Measurements from ENCODE around the gene ARID2. TPM values are rescaled to one million over a fixed set of nuclear protein-coding genes. Genes with fewer than 3 reads are reported as not detected.

The ARID2 gene
- total RNA-seq, 3 donors from 2014 or later, result 31.7 to 72.7 (median 48.8) TPM

- intact Hi-C loops (cut with DNase I; ENCODE audit: low total_unique reads), result loop anchor here (5.0 kb wide), 1 partner anchor 57 kb away; no protein-coding TSS in a partner anchor
- TF ChIP-seq POLR2AphosphoS5 (IDR thresholded peaks at IDR 0.05), result no peak
- TF ChIP-seq CTCF (IDR thresholded peaks at IDR 0.05), result no peak
- TF ChIP-seq POLR2A (IDR thresholded peaks at IDR 0.05), result no peak
- Histone ChIP-seq H3K27ac (no peak overlapping the region), H3K36me3 (peaks cover 8% of the 10 kb centered on the region), H3K27me3 (no peaks in the 10 kb centered on the region), H3K9me3 (no peaks in the 10 kb centered on the region), H3K4me3 (no peak overlapping the region), H3K4me1 (no peaks in the 10 kb centered on the region)
- DNase-seq (ENCODE audit: low spot score in 2 of 2), result no peak
Measured at GRCh38 chr12:45834809-45835208, 105.3 kb downstream of the ARID2 start.

DNA sequence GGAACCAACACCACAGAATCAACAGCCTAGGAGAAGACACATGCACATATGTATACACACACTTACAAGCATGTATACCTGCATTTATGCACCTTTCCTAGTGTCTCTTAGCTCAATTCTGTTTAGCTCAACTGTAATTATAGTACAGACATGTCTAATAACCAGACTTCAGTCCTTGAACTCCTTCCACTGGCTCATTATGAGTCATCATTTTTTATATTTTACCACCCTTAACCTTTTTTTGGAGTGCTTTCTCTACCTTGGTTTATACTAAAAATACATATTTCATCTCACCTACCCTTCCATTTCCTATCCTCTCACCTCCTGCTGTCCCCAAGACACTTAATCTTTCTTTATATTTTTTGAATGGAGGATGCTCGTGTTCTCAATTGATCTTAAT lies 110.4 kb downstream of the ARID2 start:
- TF ChIP-seq POLR2AphosphoS5 (IDR thresholded peaks at IDR 0.05) (no peak), POLR2A (IDR thresholded peaks at IDR 0.05) (no peak), CTCF (IDR thresholded peaks at IDR 0.05) (no peak)
- peaks cover 11% of the 10 kb centered on the region for H3K36me3 ChIP-seq
- no peak overlapping the region for H3K27ac ChIP-seq
- intact Hi-C loops (cut with DNase I; ENCODE audit: low total_unique reads), result no loop called here
- no peaks in the 10 kb centered on the region for H3K9me3 ChIP-seq
- no peaks in the 10 kb centered on the region for H3K4me1 ChIP-seq
- no peak for DNase-seq (ENCODE audit: low spot score in 2 of 2)
- H3K4me3 ChIP-seq, result no peak overlapping the region
- no peaks in the 10 kb centered on the region for H3K27me3 ChIP-seq

- H3K27me3 ChIP-seq, result no peaks in the 10 kb centered on the region
- intact Hi-C loops (cut with DNase I; ENCODE audit: low total_unique reads), result no loop called here
- no peak for DNase-seq (ENCODE audit: low spot score in 2 of 2)
- H3K9me3 ChIP-seq, result no peaks in the 10 kb centered on the region
- no peaks in the 10 kb centered on the region for H3K4me1 ChIP-seq
- no peak overlapping the region for H3K4me3 ChIP-seq
- TF ChIP-seq CTCF (IDR thresholded peaks at IDR 0.05), result no peak
- H3K36me3 ChIP-seq, result peaks cover 14% of the 10 kb centered on the region
- H3K27ac ChIP-seq, result no peak overlapping the region
Measured at GRCh38 chr12:45849289-45849688, 119.8 kb downstream of the ARID2 start.

- Histone ChIP-seq H3K27ac (no peak overlapping the region), H3K9me3 (no peaks in the 10 kb centered on the region), H3K27me3 (no peaks in the 10 kb centered on the region), H3K4me1 (no peaks in the 10 kb centered on the region), H3K36me3 (peaks cover 14% of the 10 kb centered on the region), H3K4me3 (no peak overlapping the region)
- DNase-seq (ENCODE audit: low spot score in 2 of 2), result no peak
- intact Hi-C loops (cut with DNase I; ENCODE audit: low total_unique reads), result no loop called here
- TF ChIP-seq POLR2A (IDR thresholded peaks at IDR 0.05) (no peak), CTCF (IDR thresholded peaks at IDR 0.05) (no peak), POLR2AphosphoS5 (IDR thresholded peaks at IDR 0.05) (no peak)
Measured at GRCh38 chr12:45850302-45850701, 120.8 kb downstream of the ARID2 start.

GRCh38 chr12:45852508-45852907 lies 123.0 kb downstream of the ARID2 start:
- DNase-seq (ENCODE audit: low spot score in 2 of 2), result no peak
- intact Hi-C loops (cut with DNase I; ENCODE audit: low total_unique reads), result no loop called here
- Histone ChIP-seq H3K9me3 (no peaks in the 10 kb centered on the region), H3K27ac (no peak overlapping the region), H3K36me3 (peaks cover 14% of the 10 kb centered on the region), H3K4me1 (no peaks in the 10 kb centered on the region), H3K4me3 (no peak overlapping the region), H3K27me3 (no peaks in the 10 kb centered on the region)
- TF ChIP-seq POLR2A (IDR thresholded peaks at IDR 0.05) (no peak), CTCF (IDR thresholded peaks at IDR 0.05) (no peak), POLR2AphosphoS5 (IDR thresholded peaks at IDR 0.05) (no peak)

All from breast epithelium (tissue), 4 donors.